Activated CD4-positive, alpha-beta T cell treated with anti-CD3 and anti-CD28 coated beads, Interleukin-2, amount 50 U/mL, for 24 hours (primary cell): ENCODE measurements around the gene MOB4.
"Not testable (repeated sequence)": the region's sequence is repeated elsewhere in the genome, so short reads cannot be mapped to it uniquely, and the experiment has no call there.

Source experiments
- DNase-seq, 2 donors: peaks; one replicate each; pipeline ENCODE4 v3.0.0-alpha.2; 2020; ENCODE audit warnings: low read depth in 1 of 2, low spot score in 1 of 2

MOB4 gene

GRCh38 chr2:197515739-197516392 is at the start of gene MOB4:
MOB4 (plus strand) TSS chr2:197516066; CDS start chr2:197516087, 21 bp downstream.
- peak; percentile 88 to 89 for DNase-seq

GRCh38 chr2:197472166-197472565 is 43.7 kb upstream of the MOB4 start:
- DNase-seq = no peak

- no peak for DNase-seq
Observed at GRCh38 chr2:197477797-197478196, 38.1 kb upstream of the MOB4 start.

GRCh38 chr2:197480165-197481036 is 35.5 kb upstream of the MOB4 start:
- no peak for DNase-seq

- DNase-seq = not testable (repeated sequence)
Observed at GRCh38 chr2:197484248-197484647, 31.6 kb upstream of the MOB4 start.

- no peak for DNase-seq
Observed at GRCh38 chr2:197486175-197486574, 29.7 kb upstream of the MOB4 start.

- DNase-seq = no peak
Observed at GRCh38 chr2:197487385-197487784, 28.5 kb upstream of the MOB4 start.

- no peak for DNase-seq
Observed at GRCh38 chr2:197495433-197496134, 20.3 kb upstream of the MOB4 start.

GRCh38 chr2:197496695-197497094 is 19.2 kb upstream of the MOB4 start:
- no peak for DNase-seq

- no peak for DNase-seq
Observed at GRCh38 chr2:197497326-197497725, 18.5 kb upstream of the MOB4 start.

- DNase-seq = no peak
Observed at GRCh38 chr2:197498235-197498936, 17.5 kb upstream of the MOB4 start.

GRCh38 chr2:197498937-197499593 is 16.8 kb upstream of the MOB4 start:
- peak; percentile 24 to 33 for DNase-seq

- peak; percentile 95 to 99 for DNase-seq
Observed at GRCh38 chr2:197499594-197500502, 16.0 kb upstream of the MOB4 start, which contains the start of the genes HSPD1 and HSPE1. HSPD1 (minus strand) TSS chr2:197499840; CDS start chr2:197498848, 992 bp downstream. HSPE1 (plus strand) TSS chr2:197500379; CDS start chr2:197500437, 58 bp downstream.

GRCh38 chr2:197500503-197501131 is 15.2 kb upstream of the MOB4 start:
- DNase-seq = no peak

GRCh38 chr2:197502201-197502600 is 13.7 kb upstream of the MOB4 start:
- DNase-seq = no peak

GRCh38 chr2:197502685-197503084 is 13.2 kb upstream of the MOB4 start:
- DNase-seq = no peak

- no peak for DNase-seq
Observed at GRCh38 chr2:197504000-197504399, 11.9 kb upstream of the MOB4 start.

- DNase-seq = no peak
Observed at GRCh38 chr2:197504512-197504911, 11.4 kb upstream of the MOB4 start.

GRCh38 chr2:197506658-197507057 is 9.2 kb upstream of the MOB4 start:
- DNase-seq = no peak
